Mesendoderm (in vitro differentiated cells): ENCODE measurements around the gene BARD1.

Source experiments
- DNase-seq: peaks from one replicate; pipeline ENCODE4 v3.0.0; 2013
- H2AK5ac ChIP-seq: 2 replicates; pipeline ENCODE4 v1.6.1; 2013; ENCODE audit warnings: low read length, inconsistent platforms
- H2BK120ac ChIP-seq: 2 replicates; pipeline ENCODE4 v1.6.1; 2013; ENCODE audit warnings: low read depth, mild to moderate bottlenecking, low read length, moderate library complexity, mixed read lengths
- H2BK15ac ChIP-seq: replicated peaks from 2 replicates; pipeline ENCODE4 v1.6.1; 2013; ENCODE audit warnings: low read depth, mild to moderate bottlenecking, moderate library complexity
- H2BK5ac ChIP-seq: 2 replicates; pipeline ENCODE4 v1.6.1; 2013; ENCODE audit warnings: low read length, inconsistent platforms
- H3K18ac ChIP-seq: 2 replicates; pipeline ENCODE4 v1.6.1; 2013; ENCODE audit warnings: mild to moderate bottlenecking, low read length, mixed read lengths
- H3K23ac ChIP-seq: one replicate; pipeline ENCODE4 v1.6.1; 2013; ENCODE audit warnings: low read length
- H3K27ac ChIP-seq: 2 replicates; pipeline ENCODE4 v1.5.1; 2013; ENCODE audit warnings: low read depth, mild to moderate bottlenecking, inconsistent platforms, low read length, moderate library complexity
- H3K27me3 ChIP-seq: 2 replicates; pipeline ENCODE4 v1.6.1; 2013; ENCODE audit warnings: low read length, control low read depth, mild to moderate bottlenecking, inconsistent platforms; ENCODE audit not compliant: insufficient read depth, poor library complexity
- H3K36me3 ChIP-seq: 2 replicates; pipeline ENCODE4 v1.6.1; 2013; ENCODE audit warnings: low read length, inconsistent platforms; ENCODE audit not compliant: control insufficient read depth, insufficient read depth
- H3K4ac ChIP-seq: one replicate; pipeline ENCODE4 v1.6.1; 2013; ENCODE audit warnings: low read depth, mild to moderate bottlenecking, low read length, moderate library complexity
- H3K4me1 ChIP-seq: 2 replicates; pipeline ENCODE4 v1.6.1; 2013; ENCODE audit warnings: low read depth, low read length, inconsistent platforms; ENCODE audit not compliant: control insufficient read depth
- H3K4me2 ChIP-seq: 2 replicates; pipeline ENCODE4 v1.6.1; 2013; ENCODE audit warnings: low read length
- H3K4me3 ChIP-seq: 2 replicates; pipeline ENCODE4 v1.5.1; 2013; ENCODE audit warnings: mild to moderate bottlenecking, low read length
- H3K56ac ChIP-seq: one replicate; pipeline ENCODE4 v1.6.1; 2013; ENCODE audit warnings: low read length
- H3K79me1 ChIP-seq: 2 replicates; pipeline ENCODE4 v1.6.1; 2013; ENCODE audit warnings: low read length, inconsistent platforms
- H3K79me2 ChIP-seq: 2 replicates; pipeline ENCODE4 v1.6.1; 2013; ENCODE audit warnings: mild to moderate bottlenecking, low read length; ENCODE audit not compliant: control insufficient read depth, insufficient read depth
- H3K9ac ChIP-seq: 2 replicates; pipeline ENCODE4 v1.6.1; 2013; ENCODE audit warnings: low read length, inconsistent platforms
- H4K5ac ChIP-seq: one replicate; pipeline ENCODE4 v1.6.1; 2013; ENCODE audit warnings: low read length
- H4K8ac ChIP-seq: one replicate; pipeline ENCODE4 v1.6.1; 2013; ENCODE audit warnings: low read depth, mild to moderate bottlenecking, control low read depth, low read length, moderate library complexity
- WGBS: extraction: QIAGEN DNeasy Blood & Tissue Kit; methylation state at CpG from one replicate; pipeline ENCODE4 v1.1.7; 2013; ENCODE audit warnings: low lambda C conversion rate, missing lambda C conversion rate; ENCODE audit not compliant: insufficient coverage; ENCODE audit errors: extremely low coverage; 5-methylcytosine and 5-hydroxymethylcytosine counted together

BARD1 gene

DNA sequence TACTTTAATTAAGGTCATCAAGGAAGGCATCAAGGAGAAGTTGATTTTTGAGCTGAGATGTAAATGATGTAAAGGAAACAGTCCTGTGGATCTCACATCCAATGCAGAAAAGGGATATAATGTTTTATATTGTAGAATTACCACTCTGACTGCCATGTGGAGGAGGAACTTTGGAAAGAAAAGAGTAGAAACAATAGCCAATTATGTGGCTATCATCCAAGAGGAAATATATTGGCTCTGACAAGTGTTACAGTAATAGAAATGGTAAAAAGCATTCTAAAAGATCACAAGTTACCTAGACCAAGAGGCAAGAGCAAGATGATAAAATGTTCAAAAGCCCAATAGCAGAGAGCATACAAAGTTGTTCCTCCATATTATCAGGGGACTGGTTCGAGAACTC lies 26.8 kb downstream of the BARD1 start:
- Histone ChIP-seq H3K27me3 (no peaks in the 10 kb centered on the region), H2AK5ac (no peak overlapping the region), H3K4ac (no peak overlapping the region), H3K27ac (no peak overlapping the region), H2BK120ac (no peak overlapping the region), H4K5ac (no peak overlapping the region), H3K18ac (no peak overlapping the region), H2BK5ac (no peak overlapping the region), H3K36me3 (peaks cover 2% of the 10 kb centered on the region), H4K8ac (no peak overlapping the region), H3K4me3 (no peak overlapping the region), H3K4me1 (no peaks in the 10 kb centered on the region), H3K9ac (no peak overlapping the region), H3K23ac (no peak overlapping the region), H3K56ac (no peak overlapping the region), H3K79me1 (peaks cover 4% of the 10 kb centered on the region), H3K4me2 (no peak overlapping the region), H3K79me2 (peaks cover 2% of the 10 kb centered on the region), H2BK15ac (no peak overlapping the region)
- DNase-seq = no peak
- no CpG with 5 or more reads among the region's 1 CpG for WGBS

GRCh38 chr2:214781226-214781625 lies 28.3 kb downstream of the BARD1 start:
- H3K27ac ChIP-seq = no peak overlapping the region
- H3K4me3 ChIP-seq = no peak overlapping the region
- H2BK120ac ChIP-seq = no peak overlapping the region
- no peak overlapping the region for H2BK15ac ChIP-seq
- H3K4me2 ChIP-seq = no peak overlapping the region
- no peak overlapping the region for H2BK5ac ChIP-seq
- H4K8ac ChIP-seq = no peak overlapping the region
- peaks cover 8% of the 10 kb centered on the region for H3K79me1 ChIP-seq
- H3K79me2 ChIP-seq = peaks cover 2% of the 10 kb centered on the region
- DNase-seq = no peak
- WGBS = no CpG with 5 or more reads among the region's 2 CpGs
- H3K4ac ChIP-seq = no peak overlapping the region
- H3K36me3 ChIP-seq = peaks cover 2% of the 10 kb centered on the region
- H3K4me1 ChIP-seq = no peaks in the 10 kb centered on the region
- no peak overlapping the region for H4K5ac ChIP-seq
- H3K18ac ChIP-seq = no peak overlapping the region
- H3K56ac ChIP-seq = no peak overlapping the region
- H3K27me3 ChIP-seq = no peaks in the 10 kb centered on the region
- H2AK5ac ChIP-seq = no peak overlapping the region
- no peak overlapping the region for H3K9ac ChIP-seq
- no peak overlapping the region for H3K23ac ChIP-seq

DNA sequence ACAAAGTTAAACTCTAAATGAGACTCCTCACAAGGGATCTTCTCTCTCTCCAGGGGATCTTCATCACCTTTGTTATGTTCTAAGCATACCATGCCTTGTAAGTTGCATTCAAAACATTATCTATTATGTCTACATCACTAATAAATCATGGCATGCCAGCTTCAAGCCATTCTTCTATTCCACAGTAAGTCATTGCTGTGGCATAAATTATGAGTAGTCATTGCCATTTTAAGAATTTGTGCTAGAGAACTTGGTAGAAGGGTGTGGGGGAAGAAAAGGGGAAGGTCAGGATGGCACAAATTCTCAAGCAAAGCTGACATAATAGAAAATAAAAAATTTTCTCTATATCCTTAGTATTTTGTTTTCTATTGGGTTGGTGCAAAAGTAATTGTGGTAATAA lies 33.5 kb downstream of the BARD1 start:
- H3K4me1 ChIP-seq = no peaks in the 10 kb centered on the region
- no peak overlapping the region for H3K4me2 ChIP-seq
- H2AK5ac ChIP-seq = no peak overlapping the region
- H3K79me2 ChIP-seq = peaks cover 2% of the 10 kb centered on the region
- no peaks in the 10 kb centered on the region for H3K27me3 ChIP-seq
- H3K23ac ChIP-seq = no peak overlapping the region
- H3K79me1 ChIP-seq = peaks cover 8% of the 10 kb centered on the region
- no peak overlapping the region for H3K56ac ChIP-seq
- DNase-seq = no peak
- H3K4ac ChIP-seq = no peak overlapping the region
- no peak overlapping the region for H4K8ac ChIP-seq
- no peak overlapping the region for H4K5ac ChIP-seq
- H3K18ac ChIP-seq = no peak overlapping the region
- no peak overlapping the region for H2BK5ac ChIP-seq
- H3K9ac ChIP-seq = no peak overlapping the region
- no peak overlapping the region for H2BK120ac ChIP-seq
- no peak overlapping the region for H2BK15ac ChIP-seq
- H3K36me3 ChIP-seq = peaks cover 3% of the 10 kb centered on the region
- no peak overlapping the region for H3K4me3 ChIP-seq
- H3K27ac ChIP-seq = no peak overlapping the region

GRCh38 chr2:214774108-214774507 lies 35.4 kb downstream of the BARD1 start:
- Histone ChIP-seq H2BK15ac (no peak overlapping the region), H3K4me2 (no peak overlapping the region), H2AK5ac (no peak overlapping the region), H3K56ac (no peak overlapping the region), H3K79me2 (no peaks in the 10 kb centered on the region), H4K8ac (no peak overlapping the region), H3K18ac (no peak overlapping the region), H3K9ac (no peak overlapping the region), H4K5ac (no peak overlapping the region), H3K4me1 (no peaks in the 10 kb centered on the region), H3K4ac (no peak overlapping the region), H3K27me3 (no peaks in the 10 kb centered on the region), H3K23ac (no peak overlapping the region), H3K79me1 (peaks cover 5% of the 10 kb centered on the region), H3K4me3 (no peak overlapping the region), H3K27ac (no peak overlapping the region), H2BK120ac (no peak overlapping the region), H3K36me3 (peaks cover 1% of the 10 kb centered on the region), H2BK5ac (no peak overlapping the region)
- no peak for DNase-seq

- no peaks in the 10 kb centered on the region for H3K79me2 ChIP-seq
- H2BK120ac ChIP-seq = no peak overlapping the region
- no peak overlapping the region for H2BK15ac ChIP-seq
- no peak overlapping the region for H3K27ac ChIP-seq
- no peak overlapping the region for H3K9ac ChIP-seq
- H2BK5ac ChIP-seq = no peak overlapping the region
- no peak overlapping the region for H3K23ac ChIP-seq
- no peaks in the 10 kb centered on the region for H3K4me1 ChIP-seq
- H3K18ac ChIP-seq = no peak overlapping the region
- no peak overlapping the region for H3K4ac ChIP-seq
- peaks cover 5% of the 10 kb centered on the region for H3K79me1 ChIP-seq
- H4K8ac ChIP-seq = no peak overlapping the region
- no peak overlapping the region for H3K56ac ChIP-seq
- H2AK5ac ChIP-seq = no peak overlapping the region
- no peak overlapping the region for H3K4me2 ChIP-seq
- H3K36me3 ChIP-seq = peaks cover 1% of the 10 kb centered on the region
- no peak overlapping the region for H4K5ac ChIP-seq
- H3K4me3 ChIP-seq = no peak overlapping the region
- H3K27me3 ChIP-seq = no peaks in the 10 kb centered on the region
- no peak for DNase-seq
- WGBS = no CpG with 5 or more reads among the region's 3 CpGs
Observed at GRCh38 chr2:214772443-214773015, 37.0 kb downstream of the BARD1 start.

GRCh38 chr2:214765180-214765579 lies 44.3 kb downstream of the BARD1 start:
- no peak overlapping the region for H4K8ac ChIP-seq
- H3K79me2 ChIP-seq = no peaks in the 10 kb centered on the region
- peaks cover 3% of the 10 kb centered on the region for H3K79me1 ChIP-seq
- no peaks in the 10 kb centered on the region for H3K4me1 ChIP-seq
- no CpG with 5 or more reads among the region's 2 CpGs for WGBS
- no peak overlapping the region for H3K56ac ChIP-seq
- no peak overlapping the region for H3K18ac ChIP-seq
- H3K27me3 ChIP-seq = no peaks in the 10 kb centered on the region
- no peak overlapping the region for H3K4ac ChIP-seq
- H3K4me3 ChIP-seq = no peak overlapping the region
- H3K4me2 ChIP-seq = no peak overlapping the region
- DNase-seq = no peak
- H2BK15ac ChIP-seq = no peak overlapping the region
- H2BK120ac ChIP-seq = no peak overlapping the region
- no peak overlapping the region for H2BK5ac ChIP-seq
- no peak overlapping the region for H3K23ac ChIP-seq
- no peak overlapping the region for H3K27ac ChIP-seq
- H4K5ac ChIP-seq = no peak overlapping the region
- H2AK5ac ChIP-seq = no peak overlapping the region
- peaks cover 2% of the 10 kb centered on the region for H3K36me3 ChIP-seq
- H3K9ac ChIP-seq = no peak overlapping the region
